ENCODE data around the gene IFNE. TPM values are rescaled to one million over a fixed set of nuclear protein-coding genes. Genes with fewer than 3 reads are reported as not detected.
"Not testable (repeated sequence)": the region's sequence is repeated elsewhere in the genome, so short reads cannot be mapped to it uniquely, and the experiment has no call there.

The IFNE gene
- total and polyA plus RNA-seq, 7 donors: not detected

DNA sequence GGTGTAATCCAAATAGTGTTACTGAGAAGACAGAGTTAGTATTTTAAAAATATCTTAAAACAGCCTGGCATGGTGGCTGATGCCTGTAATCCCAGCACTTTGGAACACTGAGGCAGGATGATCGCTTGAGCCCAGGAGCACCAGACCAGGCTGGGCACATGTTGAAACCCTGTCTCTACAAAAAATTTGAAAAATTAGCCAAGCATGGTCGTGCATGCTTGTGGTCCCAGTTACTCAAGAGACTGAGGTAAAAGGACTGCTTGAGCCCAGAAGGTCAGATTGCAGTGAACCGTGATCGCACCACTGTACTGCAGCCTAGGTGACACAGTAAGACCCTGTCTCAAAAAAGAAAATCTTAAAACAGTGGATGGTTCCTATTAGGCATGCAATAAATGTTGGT, 29.4 kb downstream of the IFNE start:
- TF ChIP-seq EP300 (IDR thresholded peaks at IDR 0.05): no peak
- no peak for TF ChIP-seq CTCF (IDR thresholded peaks at IDR 0.05)
- TF ChIP-seq POLR2A (IDR thresholded peaks at IDR 0.05): no peak
- no peak for TF ChIP-seq POLR2AphosphoS5 (IDR thresholded peaks at IDR 0.05)
- intact Hi-C loops (cut with DNase I): loop anchor here (5.0 kb wide), 1 partner anchor 125 kb away; no protein-coding TSS in a partner anchor
- Histone ChIP-seq H3K36me3 (no peaks in the 10 kb centered on the region), H3K4me3 (no peak overlapping the region), H3K27me3 (no peaks in the 10 kb centered on the region), H3K9me3 (no peaks in the 10 kb centered on the region), H3K27ac (no peak overlapping the region), H3K4me1 (peaks cover 0 to 12% (median 6%) of the 10 kb centered on the region in 4 donors)
- DNase-seq: no peak
- 87 to 88% methylated on average over 4 of the region's 4 CpGs for WGBS, 2 donors

- TF ChIP-seq POLR2AphosphoS5 (IDR thresholded peaks at IDR 0.05): no peak
- no peak for TF ChIP-seq EP300 (IDR thresholded peaks at IDR 0.05)
- no peak for TF ChIP-seq POLR2A (IDR thresholded peaks at IDR 0.05)
- no peak for TF ChIP-seq CTCF (IDR thresholded peaks at IDR 0.05)
- Histone ChIP-seq H3K4me1 (peaks cover 0 to 24% (median 16%) of the 10 kb centered on the region in 4 donors), H3K9me3 (no peaks in the 10 kb centered on the region), H3K36me3 (no peaks in the 10 kb centered on the region), H3K27me3 (no peaks in the 10 kb centered on the region), H3K4me3 (no peak overlapping the region), H3K27ac (peak overlapping the region in 1 of 4 donors; percentile 35)
- 82 to 84% methylated on average over 4 of the region's 4 CpGs for WGBS, 2 donors
- intact Hi-C loops (cut with DNase I): loop anchor here (5.0 kb wide), 1 partner anchor 124 kb away; no protein-coding TSS in a partner anchor
- DNase-seq: no peak
These were observed 31.2 kb downstream of the IFNE start for GRCh38 chr9:21450733-21451394.

GRCh38 chr9:21449312-21449711, 32.8 kb downstream of the IFNE start:
- H3K36me3 ChIP-seq; H3K27ac ChIP-seq; H3K27me3 ChIP-seq; H3K4me3 ChIP-seq; DNase-seq; intact Hi-C loops (cut with DNase I); H3K9me3 ChIP-seq: not testable (repeated sequence)
- 83 to 93% methylated on average over 5 of the region's 5 CpGs for WGBS, 2 donors
- peaks cover 0 to 40% (median 28%) of the 10 kb centered on the region in 4 donors for H3K4me1 ChIP-seq

GRCh38 chr9:21443849-21444625, 38.1 kb downstream of the IFNE start:
- Histone ChIP-seq H3K27me3 (no peaks in the 10 kb centered on the region), H3K36me3 (no peaks in the 10 kb centered on the region), H3K4me3 (no peak overlapping the region), H3K4me1 (peaks cover 0 to 31% (median 22%) of the 10 kb centered on the region in 4 donors), H3K9me3 (no peaks in the 10 kb centered on the region), H3K27ac (peak overlapping the region in 2 of 4 donors; percentile 66 to 68)
- 71 to 90% methylated on average over 4 of the region's 4 CpGs for WGBS, 2 donors
- intact Hi-C loops (cut with DNase I): no loop called here
- TF ChIP-seq POLR2A (IDR thresholded peaks at IDR 0.05) (no peak), POLR2AphosphoS5 (IDR thresholded peaks at IDR 0.05) (no peak)
- DNase-seq: no peak

DNA sequence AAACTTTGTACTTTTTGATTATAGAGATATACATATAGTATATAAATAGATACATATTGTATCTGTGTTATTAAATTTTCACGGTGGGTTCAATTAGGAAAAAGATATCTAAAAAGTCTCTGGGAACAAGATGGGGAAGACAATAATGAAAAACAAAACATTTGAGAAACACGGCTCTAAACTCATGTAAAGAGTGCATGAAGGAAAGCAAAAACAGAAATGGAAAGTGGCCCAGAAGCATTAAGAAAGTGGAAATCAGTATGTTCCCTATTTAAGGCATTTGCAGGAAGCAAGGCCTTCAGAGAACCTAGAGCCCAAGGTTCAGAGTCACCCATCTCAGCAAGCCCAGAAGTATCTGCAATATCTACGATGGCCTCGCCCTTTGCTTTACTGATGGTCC, 42.0 kb downstream of the IFNE start, which contains the start of gene IFNA1:
TSS of gene IFNA1 (plus strand) at position 301 of the 400 bp plus-strand sequence. CDS start at position 370, 69 bp downstream.
- H3K4me1 ChIP-seq: peaks cover 0 to 10% (median 6%) of the 10 kb centered on the region in 4 donors
- H3K27me3 ChIP-seq: no peaks in the 10 kb centered on the region
- intact Hi-C loops (cut with DNase I): no loop called here
- H3K36me3 ChIP-seq: no peaks in the 10 kb centered on the region
- no peaks in the 10 kb centered on the region for H3K9me3 ChIP-seq
- TF ChIP-seq EP300 (IDR thresholded peaks at IDR 0.05): no peak
- no peak for TF ChIP-seq CTCF (IDR thresholded peaks at IDR 0.05)
- no peak for TF ChIP-seq POLR2A (IDR thresholded peaks at IDR 0.05)
- no peak for TF ChIP-seq POLR2AphosphoS5 (IDR thresholded peaks at IDR 0.05)
- H3K4me3 ChIP-seq: no peak within 1 kb of the TSS
- DNase-seq: no peak
- H3K27ac ChIP-seq: no peak within 1 kb of the TSS
- 90 to 92% methylated on average over 4 of the region's 4 CpGs for WGBS, 2 donors

- H3K27ac ChIP-seq; H3K4me1 ChIP-seq; H3K27me3 ChIP-seq; DNase-seq; H3K9me3 ChIP-seq; intact Hi-C loops (cut with DNase I); H3K4me3 ChIP-seq; H3K36me3 ChIP-seq: not testable (repeated sequence)
- 82 to 90% methylated on average over 7 of the region's 7 CpGs for WGBS, 2 donors
These were observed 47.1 kb downstream of the IFNE start for GRCh38 chr9:21435015-21435383.

Measured in sigmoid colon (tissue), 7 donors.